ENCODE data around the gene BMP5. TPM values are rescaled to one million over a fixed set of nuclear protein-coding genes. Genes with fewer than 3 reads are reported as not detected.

The BMP5 gene
- total RNA-seq, 2 experiments from 2014 or later = not detected

DNA sequence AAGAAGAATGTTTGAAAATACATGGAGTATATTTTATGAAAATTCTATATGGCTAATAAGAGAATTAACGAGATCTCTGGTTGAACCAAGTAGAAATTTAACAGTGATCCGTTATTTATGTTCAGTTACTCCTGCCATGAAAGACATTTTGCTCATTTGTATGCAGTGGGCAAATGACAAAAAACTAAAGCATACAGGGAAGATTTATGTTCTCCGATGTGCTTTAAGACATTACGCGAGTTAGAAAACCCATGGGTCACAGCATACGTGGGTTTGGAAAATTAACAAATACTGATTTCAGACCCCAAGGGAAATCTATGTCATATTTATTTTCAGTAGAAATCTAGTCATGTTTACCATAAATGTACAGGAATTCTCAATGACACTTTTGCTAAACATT is 90.1 kb downstream of the BMP5 start:
- DNase-seq (no peak), ATAC-seq (ENCODE audit: poor library complexity) (no peak)
- no peaks in the 10 kb centered on the region for H3K9me3 ChIP-seq (ENCODE audit: control insufficient read depth in 1 of 2, insufficient read depth in 1 of 2, low read length in 2 of 2)
- no peak overlapping the region for H3K4me3 ChIP-seq (ENCODE audit: low read length)
- H3K36me3 ChIP-seq (ENCODE audit: insufficient read depth, low read length) = no peaks in the 10 kb centered on the region
- Mint-ChIP-seq H3K36me3 (ENCODE audit: low read depth) (no peaks in the 10 kb centered on the region), H3K4me1 (ENCODE audit: low read depth) (no peaks in the 10 kb centered on the region), H3K27ac (no peak overlapping the region), H3K4me3 (no peak overlapping the region), H3K27me3 (no peaks in the 10 kb centered on the region), H3K9me3 (peaks cover 4% of the 10 kb centered on the region)
- ChIA-PET POLR2A (no interaction called here), CTCF (no interaction called here)
- no peaks in the 10 kb centered on the region for H3K4me1 ChIP-seq (ENCODE audit: insufficient read depth, low read length)
- intact Hi-C loops (cut with DNase I, micrococcal nuclease) = no loop called here
- no peak for TF ChIP-seq CTCF (IDR thresholded peaks at IDR 0.05)
- H3K27me3 ChIP-seq (ENCODE audit: control insufficient read depth in 1 of 2, insufficient read depth in 2 of 2, low read length in 2 of 2) = no peaks in the 10 kb centered on the region
- H3K27ac ChIP-seq (ENCODE audit: low read depth in 1 of 2, low read length in 2 of 2) = no peak overlapping the region

DNA sequence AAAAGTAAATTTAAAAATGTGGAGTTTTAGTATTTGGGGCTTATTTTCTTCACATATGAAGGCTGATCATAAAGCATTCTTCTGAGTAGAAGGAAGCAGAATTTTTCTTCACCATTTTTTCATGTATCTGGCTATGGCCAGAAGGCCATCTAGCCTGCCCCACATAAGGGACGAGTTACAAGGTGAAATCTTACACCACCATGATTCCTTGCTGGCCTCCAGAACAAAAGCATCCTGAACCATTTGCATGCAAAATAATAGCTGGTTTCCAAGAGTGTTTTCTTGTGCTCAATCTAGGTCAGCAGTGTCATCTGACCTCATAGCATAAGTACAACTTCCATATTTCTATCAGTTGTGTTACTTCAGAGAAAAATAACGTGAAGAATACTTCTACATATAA is 93.1 kb downstream of the BMP5 start:
- ChIA-PET CTCF (no interaction called here), POLR2A (no interaction called here)
- intact Hi-C loops (cut with DNase I, micrococcal nuclease) = no loop called here
- Mint-ChIP-seq H3K36me3 (ENCODE audit: low read depth) (no peaks in the 10 kb centered on the region), H3K27ac (no peak overlapping the region), H3K4me1 (ENCODE audit: low read depth) (no peaks in the 10 kb centered on the region), H3K27me3 (no peaks in the 10 kb centered on the region), H3K9me3 (peaks cover 11% of the 10 kb centered on the region), H3K4me3 (no peak overlapping the region)
- Histone ChIP-seq H3K4me3 (ENCODE audit: low read length) (no peak overlapping the region), H3K27me3 (ENCODE audit: control insufficient read depth in 1 of 2, insufficient read depth in 2 of 2, low read length in 2 of 2) (no peaks in the 10 kb centered on the region), H3K9me3 (ENCODE audit: control insufficient read depth in 1 of 2, insufficient read depth in 1 of 2, low read length in 2 of 2) (no peaks in the 10 kb centered on the region), H3K36me3 (ENCODE audit: insufficient read depth, low read length) (no peaks in the 10 kb centered on the region), H3K27ac (ENCODE audit: low read depth in 1 of 2, low read length in 2 of 2) (no peak overlapping the region), H3K4me1 (ENCODE audit: insufficient read depth, low read length) (no peaks in the 10 kb centered on the region)
- DNase-seq = no peak
- no peak for TF ChIP-seq CTCF (IDR thresholded peaks at IDR 0.05)
- no peak for ATAC-seq (ENCODE audit: poor library complexity)

DNA sequence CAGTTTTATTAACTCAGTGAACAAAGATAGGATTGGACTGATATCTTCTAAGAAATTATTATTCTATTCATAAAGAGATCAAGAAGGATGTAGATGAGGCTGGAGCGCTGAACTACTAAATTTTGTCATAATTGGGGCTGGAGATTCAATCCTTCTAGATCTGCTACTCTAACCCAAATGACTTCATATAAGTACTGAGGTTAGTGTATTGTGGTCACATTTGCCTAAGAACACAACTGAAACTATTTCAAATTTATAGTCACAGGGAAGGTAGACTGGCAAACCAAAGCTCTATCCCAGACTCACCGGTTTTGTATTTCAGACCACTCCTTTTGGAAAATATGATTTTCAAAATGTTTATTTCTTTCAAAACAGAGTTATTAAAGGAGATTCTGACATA is 96.7 kb downstream of the BMP5 start:
- ATAC-seq (ENCODE audit: poor library complexity) = no peak
- Mint-ChIP-seq H3K27me3 (no peaks in the 10 kb centered on the region), H3K27ac (no peak overlapping the region), H3K9me3 (peaks cover 9% of the 10 kb centered on the region), H3K4me3 (no peak overlapping the region), H3K36me3 (ENCODE audit: low read depth) (no peaks in the 10 kb centered on the region), H3K4me1 (ENCODE audit: low read depth) (no peaks in the 10 kb centered on the region)
- no peak overlapping the region for H3K4me3 ChIP-seq (ENCODE audit: low read length)
- ChIA-PET POLR2A (no interaction called here), CTCF (no interaction called here)
- H3K36me3 ChIP-seq (ENCODE audit: insufficient read depth, low read length) = no peaks in the 10 kb centered on the region
- H3K27me3 ChIP-seq (ENCODE audit: control insufficient read depth in 1 of 2, insufficient read depth in 2 of 2, low read length in 2 of 2) = no peaks in the 10 kb centered on the region
- H3K4me1 ChIP-seq (ENCODE audit: insufficient read depth, low read length) = no peaks in the 10 kb centered on the region
- DNase-seq = no peak
- intact Hi-C loops (cut with DNase I, micrococcal nuclease) = no loop called here
- no peak overlapping the region for H3K27ac ChIP-seq (ENCODE audit: low read depth in 1 of 2, low read length in 2 of 2)
- no peak for TF ChIP-seq CTCF (IDR thresholded peaks at IDR 0.05)
- H3K9me3 ChIP-seq (ENCODE audit: control insufficient read depth in 1 of 2, insufficient read depth in 1 of 2, low read length in 2 of 2) = no peaks in the 10 kb centered on the region

All from CD4-positive, alpha-beta T cell (primary cell).